Skeletal muscle cell (primary cell): ENCODE measurements around the gene LRRC8C.
"Not testable (repeated sequence)": the region's sequence is repeated elsewhere in the genome, so short reads cannot be mapped to it uniquely, and the experiment has no call there.

Experiments
- DNase-seq: peaks from one replicate; pipeline ENCODE4 v3.0.0-alpha.2; 2010; ENCODE audit warnings: low read depth
- H3K4me3 ChIP-seq: 2 replicates; pipeline ENCODE4 v1.5.1; 2011; ENCODE audit warnings: low read depth, mild to moderate bottlenecking, control low read depth, low read length, moderate library complexity

The LRRC8C gene

DNA sequence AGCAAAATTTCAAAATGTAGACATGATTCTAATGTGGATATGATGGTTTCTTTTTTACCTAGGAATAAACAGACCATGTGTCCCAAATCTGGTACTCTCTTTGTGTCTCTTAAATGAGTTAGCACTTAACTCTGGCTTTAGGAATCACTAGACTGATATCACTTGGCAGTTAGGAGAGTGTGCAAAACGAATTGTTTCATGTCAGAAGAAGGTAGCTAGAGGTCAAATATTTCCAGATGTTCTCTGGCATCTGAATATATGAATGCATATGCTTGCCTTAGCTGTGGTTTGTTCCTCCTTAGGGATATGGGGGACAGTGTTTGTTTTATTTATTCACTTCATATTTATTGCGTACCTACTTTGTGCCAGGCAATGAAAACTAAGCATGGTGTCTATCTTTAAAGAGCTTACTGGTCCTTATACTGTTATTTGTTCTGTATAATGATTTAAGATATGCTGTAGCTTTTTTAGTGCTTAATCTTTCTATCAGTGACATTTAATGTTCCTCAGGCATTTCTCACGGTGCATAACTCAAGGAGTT is 65.2 kb downstream of the LRRC8C start:
- no peak overlapping the region for H3K4me3 ChIP-seq
- DNase-seq = no peak

DNA sequence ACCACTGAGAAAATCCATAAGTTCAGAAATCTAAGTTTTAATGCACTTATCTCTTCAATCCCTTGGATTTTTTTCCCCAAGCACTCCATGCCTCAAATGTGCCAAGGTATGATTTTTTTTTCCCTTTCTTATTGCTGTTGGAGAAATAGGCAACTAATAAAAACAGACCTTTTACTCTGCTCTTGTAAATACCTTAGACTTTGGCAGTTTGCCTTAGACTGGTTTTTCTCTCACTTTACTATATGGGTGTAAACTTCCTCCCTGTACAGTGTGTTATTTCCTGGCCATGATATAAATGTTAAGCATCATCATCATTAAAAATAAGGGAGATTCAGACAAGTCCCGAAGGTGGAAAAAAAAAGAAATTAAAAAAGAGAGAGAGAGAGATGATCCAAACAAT is 65.7 kb downstream of the LRRC8C start:
- no peak overlapping the region for H3K4me3 ChIP-seq
- DNase-seq = no peak

DNA sequence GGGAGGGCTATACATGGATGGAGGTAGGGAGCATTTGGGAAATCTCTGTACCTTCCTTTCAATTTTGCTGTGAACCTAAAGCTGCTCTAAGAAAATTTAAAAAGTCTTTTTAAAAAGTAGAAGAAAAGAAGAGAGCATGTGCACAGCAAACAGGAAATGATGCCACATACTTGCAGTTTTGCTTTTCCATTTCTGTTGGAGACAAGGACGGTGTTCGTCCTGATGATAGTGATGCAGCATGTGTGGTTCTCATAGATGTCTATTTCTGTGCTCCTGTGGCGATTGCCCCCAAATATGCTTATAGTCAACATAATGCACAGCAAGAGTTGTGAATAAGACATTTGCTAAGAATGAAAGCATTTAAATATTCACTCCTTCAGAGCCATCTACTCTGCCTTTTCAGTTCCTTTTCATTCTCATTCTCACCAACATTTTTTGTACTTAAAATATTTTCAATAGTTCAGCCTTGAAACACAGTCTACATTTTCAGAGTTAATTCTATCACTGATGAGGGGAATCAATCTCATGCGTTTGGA is 66.6 kb downstream of the LRRC8C start:
- H3K4me3 ChIP-seq = no peak overlapping the region
- no peak for DNase-seq

- no peak overlapping the region for H3K4me3 ChIP-seq
- no peak for DNase-seq
These were observed 68.9 kb downstream of the LRRC8C start for GRCh38 chr1:89701746-89702241.

DNA sequence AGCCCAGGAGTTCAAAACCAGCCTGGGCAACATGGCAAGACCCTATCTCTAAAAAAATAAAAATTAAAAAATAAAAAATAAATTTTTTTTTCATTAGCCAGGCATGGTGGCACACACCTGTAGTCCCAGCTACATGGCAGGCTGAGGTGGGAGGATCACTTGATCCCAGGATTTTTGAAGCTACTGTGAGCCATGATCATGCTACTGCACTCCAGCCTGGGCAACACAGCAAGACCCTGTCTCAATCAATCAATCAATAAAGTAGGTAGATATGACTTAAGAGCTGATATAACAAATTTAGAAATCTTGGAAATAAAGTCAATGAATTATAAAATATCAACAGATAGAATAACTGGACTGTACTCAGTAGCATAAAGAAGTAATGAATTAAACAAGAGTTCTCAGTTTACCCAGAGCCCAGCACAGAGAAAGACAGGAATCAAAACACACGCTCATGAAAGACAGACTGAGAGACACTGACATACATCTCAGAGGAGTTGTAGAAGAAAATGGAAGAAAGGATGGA is 69.7 kb downstream of the LRRC8C start:
- no peak for DNase-seq
- no peak overlapping the region for H3K4me3 ChIP-seq

GRCh38 chr1:89703469-89703868 is 70.5 kb downstream of the LRRC8C start:
- DNase-seq = no peak
- no peak overlapping the region for H3K4me3 ChIP-seq

GRCh38 chr1:89704014-89704413 is 71.1 kb downstream of the LRRC8C start:
- no peak for DNase-seq
- no peak overlapping the region for H3K4me3 ChIP-seq

GRCh38 chr1:89704885-89705284 is 72.0 kb downstream of the LRRC8C start:
- H3K4me3 ChIP-seq, DNase-seq: not testable (repeated sequence)

- DNase-seq = no peak
- H3K4me3 ChIP-seq = no peak overlapping the region
These were observed 73.2 kb downstream of the LRRC8C start for GRCh38 chr1:89705901-89706699.

DNA sequence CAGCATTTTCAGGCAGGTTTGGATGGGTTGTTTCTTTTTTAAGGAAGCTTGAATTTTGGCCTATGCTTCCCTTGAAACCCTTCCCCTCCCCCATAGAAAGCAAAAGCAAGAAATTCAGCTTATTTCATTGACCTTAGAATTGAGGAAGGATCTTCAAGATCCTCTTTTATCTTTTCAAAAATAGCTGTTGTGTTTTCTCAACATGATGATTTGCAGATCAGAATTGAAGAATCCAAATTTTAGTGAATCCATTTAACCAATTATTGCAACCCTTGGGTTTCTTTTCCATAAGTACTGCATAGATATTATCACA is 73.7 kb downstream of the LRRC8C start:
- no peak for DNase-seq
- H3K4me3 ChIP-seq = no peak overlapping the region

GRCh38 chr1:89708751-89709375 is 75.9 kb downstream of the LRRC8C start:
- DNase-seq = no peak

GRCh38 chr1:89710498-89711139 is 77.7 kb downstream of the LRRC8C start:
- no peak overlapping the region for H3K4me3 ChIP-seq
- DNase-seq = no peak

More at GRCh38 chr1:89708751-89709375, 75.9 kb downstream of the LRRC8C start:
- H3K4me3 ChIP-seq = no peak overlapping the region

- H3K4me3 ChIP-seq = no peak overlapping the region
- DNase-seq = no peak
These were observed 78.3 kb downstream of the LRRC8C start for GRCh38 chr1:89711140-89711778.

- DNase-seq = no peak
These were observed 79.5 kb downstream of the LRRC8C start for GRCh38 chr1:89712420-89712819.

GRCh38 chr1:89715677-89716076 is 82.8 kb downstream of the LRRC8C start:
- no peak for DNase-seq
- H3K4me3 ChIP-seq = no peak overlapping the region

More at GRCh38 chr1:89712420-89712819, 79.5 kb downstream of the LRRC8C start:
- no peak overlapping the region for H3K4me3 ChIP-seq

GRCh38 chr1:89719502-89720306 is 86.8 kb downstream of the LRRC8C start:
- no peak overlapping the region for H3K4me3 ChIP-seq
- DNase-seq = no peak

DNA sequence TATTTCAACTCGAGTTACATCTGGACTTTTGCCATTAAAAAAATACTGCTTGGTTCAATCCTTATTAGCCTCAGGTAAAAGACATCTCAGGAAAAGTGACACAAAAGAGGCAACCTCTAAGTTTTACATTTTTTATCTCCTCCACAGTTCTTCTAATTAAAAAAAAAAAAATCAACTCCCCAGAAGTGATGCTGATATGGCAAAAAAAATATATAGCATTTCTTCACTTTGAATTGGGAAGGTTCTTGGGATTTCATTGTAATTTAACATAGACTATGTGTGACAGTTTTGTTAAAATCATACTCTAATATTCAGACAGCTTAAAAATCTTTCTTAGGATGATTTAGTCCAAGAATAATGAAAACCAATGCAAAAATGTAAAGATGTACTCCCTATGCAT is 87.9 kb downstream of the LRRC8C start:
- H3K4me3 ChIP-seq = no peak overlapping the region
- no peak for DNase-seq

- no peak overlapping the region for H3K4me3 ChIP-seq
- DNase-seq = no peak
These were observed 88.4 kb downstream of the LRRC8C start for GRCh38 chr1:89721351-89721750.

GRCh38 chr1:89723144-89723543 is 90.2 kb downstream of the LRRC8C start:
- H3K4me3 ChIP-seq = no peak overlapping the region
- no peak for DNase-seq
